NCI-H1930 (cell line): Measurements from ENCODE around the gene ASIC1.
"Not testable (repeated sequence)": the region's sequence is repeated elsewhere in the genome, so short reads cannot be mapped to it uniquely, and the experiment has no call there.

Experiments used
- DNase-seq, 2 experiments: peaks; one replicate each; lab custom pipeline; 2025; lab: John Stamatoyannopoulos, UW

Gene ASIC1

GRCh38 chr12:50057000-50057841 lies at the start of gene ASIC1:
Gene ASIC1, plus strand, starts transcription at chr12:50057596. Its CDS starts 1,171 bp downstream, at chr12:50058767.
- peak; percentile 31 to 57 for DNase-seq

DNA sequence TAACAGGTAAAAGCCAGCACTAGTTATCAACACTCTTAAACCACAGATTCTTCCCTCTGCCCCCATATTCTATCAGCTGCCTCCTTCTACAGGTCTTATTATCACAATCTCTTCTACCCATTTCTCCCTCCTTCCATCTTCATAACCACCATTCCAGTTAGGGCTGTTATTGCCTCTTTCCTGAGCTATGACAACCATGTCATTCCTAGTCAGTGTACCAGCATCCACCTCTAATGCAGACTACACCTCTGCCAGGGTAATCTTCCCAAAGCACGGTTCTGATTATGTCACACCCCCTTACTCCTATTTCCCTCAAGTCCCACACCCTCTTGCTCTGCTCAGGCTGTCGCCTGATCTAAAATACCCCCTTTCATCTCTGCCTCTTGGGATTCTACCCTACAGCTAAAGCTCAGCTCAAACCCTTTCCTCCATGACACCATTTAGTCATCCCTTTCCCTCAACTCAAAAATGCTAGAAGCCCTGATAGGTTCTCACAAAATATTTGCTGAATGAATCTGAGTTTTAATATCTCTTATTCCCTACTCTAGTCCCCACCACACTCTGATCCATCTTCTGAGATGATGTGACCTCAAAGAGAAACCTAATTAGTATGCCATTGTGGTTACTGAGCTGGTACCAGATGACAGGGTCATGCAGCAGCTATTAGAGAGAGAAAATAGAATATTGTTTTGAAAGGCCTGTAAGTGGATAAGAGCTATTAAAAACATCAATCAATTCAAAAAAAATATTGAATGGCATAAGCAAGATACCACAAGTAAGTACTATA lies 43.8 kb upstream of the ASIC1 start:
- DNase-seq: no peak

DNA sequence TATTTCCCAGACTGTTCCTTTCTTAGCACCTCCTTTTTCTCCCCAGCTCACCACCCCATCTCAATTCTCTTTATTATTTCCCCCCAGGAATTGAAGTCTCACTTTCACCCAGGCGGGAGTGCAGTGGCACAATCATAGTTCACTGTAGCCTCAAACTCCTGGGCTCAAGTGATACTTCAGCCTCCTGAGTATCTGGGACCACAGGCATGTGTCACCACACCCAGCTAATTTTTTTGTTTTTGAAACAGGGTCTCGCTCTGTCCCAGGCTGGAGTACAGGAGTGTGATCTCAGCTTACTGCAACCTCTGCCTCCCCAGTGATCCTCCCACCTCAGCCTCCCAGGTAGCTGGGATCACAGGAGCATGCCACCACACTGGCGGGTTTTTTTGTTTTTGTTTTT lies 43.1 kb upstream of the ASIC1 start:
- no peak for DNase-seq

- DNase-seq: no peak
Measured at GRCh38 chr12:50016501-50017475, 40.6 kb upstream of the ASIC1 start.

GRCh38 chr12:50017641-50018040 lies 39.8 kb upstream of the ASIC1 start:
- DNase-seq: no peak

GRCh38 chr12:50018154-50018553 lies 39.2 kb upstream of the ASIC1 start:
- DNase-seq: no peak

DNA sequence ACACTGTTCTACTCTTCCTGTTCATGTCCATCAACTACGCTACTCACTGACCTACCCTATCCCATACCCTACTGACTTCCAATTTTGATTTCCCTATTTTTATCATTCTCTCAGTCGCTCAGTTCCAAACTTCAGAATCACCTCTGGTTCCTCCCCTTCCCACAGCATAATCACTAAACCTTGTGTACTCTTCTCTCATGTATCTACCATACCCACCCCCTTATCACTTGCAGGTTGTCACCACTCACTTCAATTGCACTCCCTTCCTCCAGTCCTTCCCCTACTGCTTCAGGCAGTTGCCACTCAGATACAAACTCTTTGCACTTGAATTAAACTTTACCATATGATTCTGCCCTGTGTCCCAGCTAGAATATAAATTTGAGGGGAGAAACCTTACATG lies 38.4 kb upstream of the ASIC1 start:
- DNase-seq: no peak

GRCh38 chr12:50019524-50019923 lies 37.9 kb upstream of the ASIC1 start:
- DNase-seq: no peak

GRCh38 chr12:50021031-50021430 lies 36.4 kb upstream of the ASIC1 start:
- DNase-seq: no peak

DNA sequence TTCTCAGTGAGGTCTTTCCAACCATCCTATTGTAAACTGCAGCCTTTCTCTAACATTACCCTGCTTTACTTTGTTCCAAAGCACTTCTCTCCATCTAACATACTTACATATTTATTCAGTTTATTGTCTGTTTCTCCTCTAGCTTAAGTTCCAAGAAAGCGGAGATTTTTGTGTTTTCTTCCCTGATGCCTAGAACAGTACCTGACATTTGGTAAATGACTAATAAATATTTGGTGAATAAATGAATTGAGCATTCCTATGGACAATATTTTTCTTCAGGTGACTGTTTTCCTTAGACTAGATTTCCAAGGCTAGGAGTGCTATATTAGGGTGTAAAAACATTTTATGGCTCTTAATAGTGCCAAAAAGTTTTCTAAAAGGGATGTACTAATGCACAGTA lies 34.5 kb upstream of the ASIC1 start:
- DNase-seq: no peak

- no peak for DNase-seq
Measured at GRCh38 chr12:50024227-50024626, 33.2 kb upstream of the ASIC1 start.

DNA sequence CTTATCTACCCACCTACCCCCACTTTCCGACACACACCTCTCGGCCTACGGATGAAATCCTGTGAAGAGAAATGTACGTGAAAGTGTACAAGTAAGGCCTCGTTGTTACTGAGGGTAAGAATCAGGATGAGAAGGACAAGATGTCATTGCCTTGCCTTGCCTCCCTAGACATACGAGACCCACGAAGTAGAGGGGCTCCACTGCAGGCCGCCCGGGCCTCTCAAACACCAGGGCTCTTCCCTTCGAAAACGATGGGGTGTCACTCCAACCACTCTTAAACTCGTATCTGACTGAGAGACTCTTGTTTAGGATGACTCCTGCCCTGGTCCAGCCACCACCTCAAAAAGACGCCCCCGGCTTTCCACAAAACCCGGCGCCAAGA lies 32.6 kb upstream of the ASIC1 start:
- DNase-seq: no peak

GRCh38 chr12:50025187-50026059 lies 32.0 kb upstream of the ASIC1 start, which contains the start of gene RACGAP1:
Gene RACGAP1, minus strand, starts transcription at chr12:50025494. Its CDS starts 8,779 bp downstream, at chr12:50016715.
- DNase-seq: peak; percentile 99

- no peak for DNase-seq
Measured at GRCh38 chr12:50026691-50027090, 30.7 kb upstream of the ASIC1 start.

- DNase-seq: not testable (repeated sequence)
Measured at GRCh38 chr12:50030449-50030848, 26.9 kb upstream of the ASIC1 start.

DNA sequence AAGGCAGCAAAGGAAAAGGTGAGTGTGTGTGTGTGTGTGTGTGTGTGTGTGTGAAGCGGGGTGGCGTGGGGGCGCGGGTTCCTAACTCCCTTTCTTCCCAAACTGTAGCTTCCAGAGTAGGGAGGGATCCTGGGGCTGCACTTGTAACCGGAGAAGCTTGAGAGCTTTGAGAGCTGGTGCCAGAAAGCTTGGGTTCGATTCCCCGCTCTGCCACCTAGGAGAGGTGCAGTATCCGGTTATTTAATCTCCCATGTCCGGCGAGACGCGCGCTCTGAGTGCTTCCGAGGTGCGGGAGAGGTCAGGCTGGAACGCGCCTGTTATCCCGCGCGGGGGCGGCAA lies 24.9 kb upstream of the ASIC1 start:
- DNase-seq: no peak

GRCh38 chr12:50032854-50033581 lies 24.4 kb upstream of the ASIC1 start:
- DNase-seq: no peak

DNA sequence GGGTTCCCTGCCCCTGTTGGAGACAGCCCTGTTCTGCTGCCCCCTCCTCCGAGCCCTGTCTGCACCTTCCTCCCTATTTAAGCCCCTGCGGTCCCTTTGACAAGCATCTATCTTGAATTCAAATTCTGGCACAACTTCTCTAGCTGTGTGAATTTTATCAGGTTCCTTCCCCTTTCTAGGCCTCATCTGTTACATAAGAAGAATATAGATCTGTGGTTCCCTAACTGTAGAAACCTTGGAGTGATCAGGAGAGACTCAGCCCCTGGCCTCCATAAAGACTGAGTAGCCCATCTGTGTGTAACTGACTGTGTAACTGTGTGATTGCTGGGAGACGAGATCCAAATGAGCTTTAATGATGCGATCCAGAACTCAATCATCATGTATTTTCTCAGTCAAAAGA lies 19.1 kb upstream of the ASIC1 start:
- DNase-seq: no peak

GRCh38 chr12:50039151-50039835 lies 18.1 kb upstream of the ASIC1 start:
- peak; percentile 49 to 80 for DNase-seq

DNA sequence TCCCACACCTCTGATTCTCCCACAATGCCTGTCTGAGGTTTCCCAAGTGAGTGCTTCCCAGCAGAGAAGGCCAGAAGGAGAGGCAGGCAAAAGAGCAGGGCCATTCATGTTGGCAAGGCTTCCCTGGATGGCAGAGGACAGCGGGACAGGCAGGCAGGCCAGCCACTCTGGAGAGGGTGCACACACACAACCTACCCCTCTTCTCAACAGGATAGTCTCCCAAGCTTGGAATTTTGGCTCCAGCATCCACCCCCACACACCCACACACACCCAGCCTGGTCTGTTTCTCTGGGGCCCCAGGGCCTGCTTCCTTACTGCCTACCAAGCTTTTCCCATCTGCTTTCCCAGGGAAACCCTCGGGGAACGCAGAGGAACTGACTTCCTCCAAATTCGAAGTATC lies 16.7 kb upstream of the ASIC1 start:
- no peak for DNase-seq
